K562 (cell line): ENCODE results near the gene DLK2. TPM values are rescaled to one million over a fixed set of nuclear protein-coding genes. Genes with fewer than 3 reads are reported as not detected.

Source experiments
- ATAC-seq: fragments of 200-7000 bp; cut with Tn5 transposase; 3 replicates; pipeline ENCODE4 v1.9.1; 2020; ENCODE audit warnings: moderate library complexity
- BruUV-seq: library from RNA; stranded (reverse); fragments of 400-500 nt; replicated peaks from 2 replicates; lab custom pipeline; 2021; lab: Mats Ljungman, UMichigan
- CTCF ChIA-PET: fragments of 300-600 bp; formaldehyde crosslinking; extraction: SDS; loops from one replicate; lab custom pipeline; 2021; ENCODE audit warnings: low intra/inter-chr PET ratio; lab: Yijun Ruan, JAX
- POLR2A ChIA-PET: fragments of 300-600, 350-650 bp; sonication (Branson Sonifier 250); formaldehyde crosslinking; extraction: SDS; loops from one replicate; lab custom pipeline; 2021; ENCODE audit warnings: antibody characterized with exemption, inconsistent platforms; lab: Yijun Ruan, JAX
- DNase-seq, 4 experiments: peaks; one replicate each; pipeline versions ENCODE4 v3.0.0 to v3.0.0-alpha.2; 2011 to 2018; ENCODE audit warnings: low spot score in 3 of 4, mixed read lengths in 3 of 4; ENCODE audit errors: extremely low read depth in 1 of 4
- FAIRE-seq: peaks from 2 replicates; lab custom pipeline; 2011; peaks lifted over from hg19 to GRCh38; lab: Jason Lieb, UNC
- H2AFZ ChIP-seq: 2 replicates; pipeline ENCODE4 v1.6.0; 2011; ENCODE audit warnings: low read depth, low read length, control low read depth, inconsistent platforms
- H3K27ac ChIP-seq: fragments of 200-600 bp; 3 replicates; pipeline ENCODE4 v1.8.0; 2011; ENCODE audit warnings: low read depth, mild to moderate bottlenecking, control low read depth, inconsistent platforms, low read length, moderate library complexity, mixed read lengths; ENCODE audit errors: extremely low read depth
- H3K27me3 ChIP-seq, 2 experiments: fragments of 300-600 bp in 1 of 2; 2 replicates in 1 of 2; 3 replicates in 1 of 2; pipeline versions ENCODE4 v1.6.0 to v1.8.0; 2011; ENCODE audit warnings: inconsistent platforms in 2 of 2, low read length in 2 of 2, mild to moderate bottlenecking in 1 of 2, mixed read lengths in 1 of 2, moderate library complexity in 1 of 2; ENCODE audit not compliant: control insufficient read depth in 2 of 2, insufficient read depth in 2 of 2
- H3K36me3 ChIP-seq: fragments of 300-600 bp; 3 replicates; pipeline ENCODE4 v1.8.0; 2011; ENCODE audit warnings: mild to moderate bottlenecking, low read length, inconsistent platforms; ENCODE audit not compliant: control insufficient read depth, insufficient read depth
- H3K4me1 ChIP-seq, 2 experiments: fragments of 200-600 bp in 1 of 2; replicated peaks in 1 of 2; 2 replicates in 1 of 2; 3 replicates in 1 of 2; pipeline versions ENCODE4 v1.5.1 to v1.8.0; 2011; ENCODE audit warnings: inconsistent platforms in 2 of 2, low read length in 2 of 2, mild to moderate bottlenecking in 1 of 2, mixed read lengths in 1 of 2, moderate library complexity in 1 of 2; ENCODE audit not compliant: control insufficient read depth in 2 of 2, insufficient read depth in 2 of 2
- H3K4me2 ChIP-seq: 2 replicates; pipeline ENCODE4 v1.6.1; 2011; ENCODE audit warnings: low read length, control low read depth, inconsistent platforms, mixed read lengths; ENCODE audit not compliant: insufficient read depth
- H3K4me3 ChIP-seq: fragments of 200-600 bp; sonication (generic), shearing (Covaris generic); 2 replicates; pipeline ENCODE4 v1.5.1; 2016; ENCODE audit warnings: control low read depth, inconsistent platforms
- H3K79me2 ChIP-seq: fragments of 200-600 bp; 3 replicates; pipeline ENCODE4 v1.8.0; 2011; ENCODE audit warnings: low read length, inconsistent platforms; ENCODE audit not compliant: control insufficient read depth, insufficient read depth
- H3K9ac ChIP-seq, 2 experiments: 2 replicates each; pipeline versions ENCODE4 v1.6.0 to v1.6.1; 2011; ENCODE audit warnings: low read depth in 2 of 2, low read length in 2 of 2, control low read depth in 1 of 2, inconsistent platforms in 1 of 2, mild to moderate bottlenecking in 1 of 2, mixed read lengths in 1 of 2; ENCODE audit not compliant: insufficient read depth in 1 of 2
- H3K9me1 ChIP-seq: one replicate; pipeline ENCODE4 v1.6.0; 2011; ENCODE audit warnings: inconsistent platforms, mild to moderate bottlenecking, low read length, moderate library complexity; ENCODE audit not compliant: control insufficient read depth, insufficient read depth
- H3K9me3 ChIP-seq: replicated peaks from 2 replicates; pipeline ENCODE4 v1.5.1; 2011; ENCODE audit warnings: low read depth, low read length, inconsistent platforms; ENCODE audit not compliant: control insufficient read depth, insufficient read depth
- H4K20me1 ChIP-seq: replicated peaks from 2 replicates; pipeline ENCODE4 v1.6.1; 2011; ENCODE audit warnings: low read length, inconsistent platforms, mixed read lengths; ENCODE audit not compliant: control insufficient read depth, insufficient read depth
- CREB5 ChIP-seq: fragments of 250-450 bp; sonication (Bioruptor Pico); IDR thresholded peaks from 2 replicates; pipeline ENCODE4 v1.5.0; 2020; ENCODE audit warnings: mild to moderate bottlenecking
- EHMT2 ChIP-seq: fragments of 450-650 bp; IDR thresholded peaks from 2 replicates; pipeline ENCODE4 v1.6.1; 2018; ENCODE audit warnings: antibody characterized with exemption
- FOXA3 ChIP-seq, 2 experiments: fragments of 450-650 bp in 1 of 2; sonication (generic) in 1 of 2; formaldehyde crosslinking; IDR thresholded peaks in 1 of 2; conservative IDR thresholded peaks in 1 of 2; 2 replicates each; pipeline versions ENCODE4 v1.4.0 to v1.8.0; 2020 to 2022; ENCODE audit warnings: mild to moderate bottlenecking in 2 of 2, missing genetic modification reagents in 1 of 2
- KAT8 ChIP-seq: fragments of 450-650 bp; IDR thresholded peaks from 2 replicates; pipeline ENCODE4 v1.6.1; 2016; ENCODE audit warnings: low read depth, mild to moderate bottlenecking
- KDM4B ChIP-seq, 2 experiments: fragments of 450-650 bp in 1 of 2; sonication (generic) in 1 of 2; IDR thresholded peaks; 2 replicates each; pipeline ENCODE4 v1.6.1; 2016 to 2017; ENCODE audit warnings: borderline replicate concordance in 2 of 2, antibody characterized with exemption in 1 of 2, low read depth in 1 of 2, mild to moderate bottlenecking in 1 of 2
- MYC ChIP-seq, 2 experiments: fragments of 250-450 bp in 1 of 2; sonication (Bioruptor Pico) in 1 of 2; IDR thresholded peaks; 2 replicates each; pipeline versions ENCODE4 v1.5.1 to v1.6.1; 2012 to 2021; ENCODE audit warnings: low read depth in 2 of 2, borderline replicate concordance in 1 of 2, improper control_type of control experiment in 1 of 2, low read length in 1 of 2, mild to moderate bottlenecking in 1 of 2, moderate library complexity in 1 of 2
- NFE2 ChIP-seq: IDR thresholded peaks from 2 replicates; pipeline ENCODE4 v1.6.1; 2014; ENCODE audit warnings: antibody characterized with exemption, low read depth
- RAD21 ChIP-seq, 2 experiments: fragments of 250-450 bp in 1 of 2; fragments of 450-650 bp in 1 of 2; sonication (Bioruptor Pico) in 1 of 2; formaldehyde crosslinking in 1 of 2; IDR thresholded peaks in 1 of 2; conservative IDR thresholded peaks in 1 of 2; 2 replicates each; pipeline versions ENCODE4 v1.4.0 to v1.8.0; 2020 to 2022; ENCODE audit warnings: mild to moderate bottlenecking in 2 of 2, moderate library complexity in 1 of 2
- RUNX1 ChIP-seq: sonication (generic); IDR thresholded peaks from 2 replicates; pipeline ENCODE4 v1.6.1; 2016; ENCODE audit warnings: antibody characterized with exemption, low read depth
- SNAPC5 ChIP-seq: fragments of 250-450 bp; sonication (Bioruptor Pico); IDR thresholded peaks from 2 replicates; pipeline ENCODE4 v1.8.0; 2021; ENCODE audit warnings: moderate library complexity, mild to moderate bottlenecking, inconsistent platforms
- SREBF2 ChIP-seq: sonication (generic); formaldehyde crosslinking; IDR thresholded peaks from 2 replicates; pipeline ENCODE4 v1.4.0; 2020; ENCODE audit warnings: mild to moderate bottlenecking, missing genetic modification reagents
- SRSF1 ChIP-seq: fragments of 200-400 bp; formaldehyde crosslinking; IDR thresholded peaks from 2 replicates; pipeline ENCODE4 v1.6.1; 2017; ENCODE audit warnings: mild to moderate bottlenecking, low read depth, low read length, moderate library complexity
- TAL1 ChIP-seq: fragments of 450-650 bp; IDR thresholded peaks from 2 replicates; pipeline ENCODE4 v1.6.1; 2016; ENCODE audit warnings: mild to moderate bottlenecking
- TARDBP ChIP-seq: fragments of 450-650 bp; IDR thresholded peaks from 2 replicates; pipeline ENCODE4 v1.6.1; 2016
- THRAP3 ChIP-seq: fragments of 450-650 bp; IDR thresholded peaks from 2 replicates; pipeline ENCODE4 v1.6.1; 2016; ENCODE audit warnings: mild to moderate bottlenecking, inconsistent platforms, borderline replicate concordance
- ZBED1 ChIP-seq: IDR thresholded peaks from 2 replicates; pipeline ENCODE4 v1.6.1; 2014
- ZBTB34 ChIP-seq: fragments of 250-450 bp; sonication (Bioruptor Pico); IDR thresholded peaks from 2 replicates; pipeline ENCODE4 v1.8.0; 2021; ENCODE audit warnings: mild to moderate bottlenecking, moderate library complexity
- WGBS: fragments of 100-300 bp; shearing (Covaris generic); methylation state at CpG from one replicate; pipeline ENCODE4 v1.1.6; 2016; ENCODE audit warnings: low coverage, mixed read lengths; ENCODE audit not compliant: insufficient coverage; ENCODE audit errors: missing lambda C conversion rate; 5-methylcytosine and 5-hydroxymethylcytosine counted together
- in situ Hi-C: fragments of 300-500 bp; cut with MboI; formaldehyde crosslinking; loops from 4 replicates; pipeline ENCODE4 v1.15.0; 2018; ENCODE audit warnings: inconsistent platforms, mixed read lengths
- intact Hi-C: fragments of 100-400 bp; cut with micrococcal nuclease; formaldehyde crosslinking; loops from 2 replicates; pipeline ENCODE4 v1.14.2; 2022
- polyA plus RNA-seq, 8 experiments: library from polyadenylated mRNA; depleted of rRNA in 4 of 8; stranded (reverse) in 5 of 8; unstranded in 3 of 8; fragments of >200 nt; fragmentation: Nextera tagmentation in 2 of 8; fragmentation: Illumina TruSeq in 1 of 8; extraction: Ambion mirVana in 2 of 8; extraction: Trizol in 1 of 8; gene quantifications; 2 replicates each; pipeline versions ENCODE4 v1.2.1 to v1.2.3, GENCODE V29; 2011 to 2014; ENCODE audit warnings: inconsistent platforms in 1 of 8, missing spikeins in 1 of 8
- total RNA-seq, 7 experiments: library from RNA; depleted of rRNA in 6 of 7; stranded (reverse); fragments of >200 nt in 6 of 7; fragmentation: Illumina TruSeq in 2 of 7; extraction: Trizol in 2 of 7; gene quantifications; 2 replicates each; pipeline versions ENCODE4 v1.2.1 to v1.2.3, GENCODE V29; 2011 to 2021; ENCODE audit warnings: low replicate concordance in 1 of 7
- TF ChIP-seq, protein P1 (sequence below): fragments of 250-450 bp; sonication (Bioruptor Pico); IDR thresholded peaks from 2 replicates; pipeline ENCODE4 v1.8.0; 2022; ENCODE audit warnings: moderate library complexity, mild to moderate bottlenecking, inconsistent platforms

Gene DLK2
- total and polyA plus RNA-seq, 9 of the 15 experiments (the other 6 are each of a cell fraction or from before 2014, with no cell fraction given), result 0.11 to 0.53 (median 0.29) TPM; not detected in 3

GRCh38 chr6:43421831-43422230 lies 33.5 kb downstream of the DLK2 start:
- TF ChIP-seq KAT8 (no peak), TARDBP (no peak), MYC (IDR thresholded peaks at IDR 0.05; ENCODE audit: low read depth, low read length) (no peak), MYC (CRISPR knock-in tag; IDR thresholded peaks at IDR 0.05; ENCODE audit: borderline replicate concordance, low read depth) (no peak), ZBTB34 (CRISPR knock-in tag) (no peak), RAD21 (CRISPR knock-in tag; conservative IDR thresholded peaks at IDR 0.05 in 1 of 2, IDR thresholded peaks at IDR 0.05 in 1 of 2) (no peak), SRSF1 (no peak), FOXA3 (CRISPR knock-in tag; conservative IDR thresholded peaks at IDR 0.05 in 1 of 2, IDR thresholded peaks at IDR 0.05 in 1 of 2) (no peak), KDM4B (IDR thresholded peaks at IDR 0.05; ENCODE audit: borderline replicate concordance in 2 of 2, low read depth in 1 of 2) (no peak), TAL1 (no peak), SREBF2 (CRISPR knock-in tag) (no peak), ZBED1 (no peak), CREB5 (CRISPR knock-in tag) (no peak), RUNX1 (no peak), THRAP3 (no peak), EHMT2 (no peak), NFE2 (no peak), SNAPC5 (CRISPR knock-in tag) (no peak)
- TF ChIP-seq, protein P1, sequence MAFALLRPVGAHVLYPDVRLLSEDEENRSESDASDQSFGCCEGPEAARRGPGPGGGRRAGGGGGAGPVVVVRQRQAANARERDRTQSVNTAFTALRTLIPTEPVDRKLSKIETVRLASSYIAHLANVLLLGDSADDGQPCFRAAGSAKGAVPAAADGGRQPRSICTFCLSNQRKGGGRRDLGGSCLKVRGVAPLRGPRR (CRISPR knock-in tag), result no peak
- Histone ChIP-seq H3K9ac (no peak overlapping the region), H3K27ac (no peak overlapping the region), H2AFZ (no peak overlapping the region), H4K20me1 (no peaks in the 10 kb centered on the region), H3K79me2 (no peaks in the 10 kb centered on the region), H3K36me3 (no peaks in the 10 kb centered on the region), H3K4me1 (peaks cover 0 to 3% of the 10 kb centered on the region in 2 experiments; a peak in 1 of 5 replicates), H3K9me3 (peaks cover 3% of the 10 kb centered on the region; the same call in 1 of the 2 replicates), H3K27me3 (peaks cover 4 to 5% of the 10 kb centered on the region in 2 experiments; a peak in 2 of 5 replicates), H3K4me3 (no peak overlapping the region), H3K4me2 (no peak overlapping the region), H3K9me1 (no peaks in the 10 kb centered on the region)
- WGBS, result 11% methylated on average over 2 of the region's 3 CpGs
- FAIRE-seq (no peak), ATAC-seq (no peak), DNase-seq (no peak)
- intact Hi-C loops, result no loop called here
- in situ Hi-C loops, result no loop called here
- no TSS peak for BruUV-seq
- ChIA-PET POLR2A (interaction anchor here (0.6 kb wide), 1 partner anchor 10 kb away, joined by 3 read pairs; no protein-coding TSS in a partner anchor), CTCF (no interaction called here)
